ENCODE results near the gene SCT.

SCT gene

GRCh38 chr11:643366-643765 lies 16.4 kb upstream of the SCT start:
- no peak for DNase-seq

- no peak for DNase-seq
Observed at GRCh38 chr11:641806-642370, 14.9 kb upstream of the SCT start.

- no peak for DNase-seq
Observed at GRCh38 chr11:640021-640706, 13.2 kb upstream of the SCT start.

- no peak for DNase-seq
Observed at GRCh38 chr11:639332-639955, 12.5 kb upstream of the SCT start.

- DNase-seq: no peak
Observed at GRCh38 chr11:638631-639331, 11.8 kb upstream of the SCT start.

GRCh38 chr11:637593-638521 lies 10.9 kb upstream of the SCT start:
- DNase-seq: no peak

- no peak for DNase-seq
Observed at GRCh38 chr11:637333-637592, 10.3 kb upstream of the SCT start.

- no peak for DNase-seq
Observed at GRCh38 chr11:636511-637332, 9.7 kb upstream of the SCT start, which contains the start of gene DRD4. Gene DRD4 (plus strand): TSS chr11:637269. CDS start chr11:637305, 36 bp downstream.

- no peak for DNase-seq
Observed at GRCh38 chr11:635945-636510, 9.0 kb upstream of the SCT start.

GRCh38 chr11:630871-631270 lies 3.9 kb upstream of the SCT start:
- no peak for DNase-seq

GRCh38 chr11:629237-629583 lies 2.2 kb upstream of the SCT start:
- DNase-seq: no peak

GRCh38 chr11:628056-628455 lies 1.1 kb upstream of the SCT start:
- no peak for DNase-seq

- no peak for DNase-seq
Observed at GRCh38 chr11:627308-627576, 261 bp upstream of the SCT start.

- DNase-seq: no peak
Observed at GRCh38 chr11:625636-626268, 1.2 kb downstream of the SCT start.

- DNase-seq: no peak
Observed at GRCh38 chr11:624705-625635, 2.0 kb downstream of the SCT start, which contains the start of gene CDHR5. Gene CDHR5 (minus strand): TSS chr11:624955. CDS start chr11:624902, 53 bp downstream.

GRCh38 chr11:623999-624704 lies 2.8 kb downstream of the SCT start:
- no peak for DNase-seq

- no peak for DNase-seq
Observed at GRCh38 chr11:623349-623869, 3.6 kb downstream of the SCT start.

GRCh38 chr11:621838-622237 lies 5.1 kb downstream of the SCT start:
- DNase-seq: no peak
